Measurements from ENCODE around the gene ZNRF1. TPM values are rescaled to one million over a fixed set of nuclear protein-coding genes. Genes with fewer than 3 reads are reported as not detected.

Gene ZNRF1
- total and polyA plus RNA-seq, 2 of the 4 experiments (the other 2 are of a cell fraction) = 8.2 to 20.7 TPM

- POLR2A ChIA-PET (ENCODE audit: unreplicated experiment) = no interaction called here
- H3K27me3 ChIP-seq (ENCODE audit: control insufficient read depth, insufficient read depth, low read length) = no peaks in the 10 kb centered on the region; the same call in 1 of the 2 replicates
- H3K4ac ChIP-seq (ENCODE audit: low read depth, low read length) = no peak overlapping the region
- H3K4me2 ChIP-seq (ENCODE audit: low read depth, low read length) = no peak overlapping the region
- H3K14ac ChIP-seq (replicated peaks; ENCODE audit: low read depth, low read length) = no peak overlapping the region
- H2AK9ac ChIP-seq (replicated peaks; ENCODE audit: low read depth, low read length, poor library complexity) = peak overlapping the region; percentile 55
- intact Hi-C loops (cut with micrococcal nuclease) (no loop called here), in situ Hi-C loops (cut with MboI; ENCODE audit: low sequenced_read_pairs) (no loop called here), dilution Hi-C loops (cut with HindIII; ENCODE audit: low sequenced_read_pairs, unreplicated experiment) (no loop called here)
- no peak overlapping the region for H3K18ac ChIP-seq (ENCODE audit: low read depth, low read length)
- H3K9ac ChIP-seq (ENCODE audit: low read depth, low read length) = no peak overlapping the region
- ATAC-seq (ENCODE audit: low read depth) (no peak), DNase-seq (no peak)
- no peak overlapping the region for H3K27ac ChIP-seq (ENCODE audit: insufficient read depth, low read length)
- CTCF ChIA-PET = no interaction called here
- TF ChIP-seq MXI1 (IDR thresholded peaks at IDR 0.05; ENCODE audit: borderline replicate concordance, low read depth, low read length) (no peak), FOS (IDR thresholded peaks at IDR 0.05; ENCODE audit: low read depth, low read length) (no peak), ELK1 (IDR thresholded peaks at IDR 0.05; ENCODE audit: borderline replicate concordance, low read depth, low read length) (no peak), MAFK (IDR thresholded peaks at IDR 0.05; ENCODE audit: low read depth, low read length) (no peak), CHD1 (IDR thresholded peaks at IDR 0.05; ENCODE audit: low read depth, low read length) (no peak), MAZ (IDR thresholded peaks at IDR 0.05; ENCODE audit: borderline replicate concordance, low read depth, low read length) (no peak), SMC3 (IDR thresholded peaks at IDR 0.05; ENCODE audit: low read depth, low read length) (no peak), CTCF (conservative IDR thresholded peaks at IDR 0.05; ENCODE audit: low read depth, low read length) (no peak), POLR2A (IDR thresholded peaks at IDR 0.05; ENCODE audit: low read depth, low read length) (no peak), CEBPB (IDR thresholded peaks at IDR 0.05; ENCODE audit: low read depth, low read length) (no peak), RAD21 (IDR thresholded peaks at IDR 0.05; ENCODE audit: low read length) (no peak), RFX5 (IDR thresholded peaks at IDR 0.05; ENCODE audit: low read depth, low read length) (no peak), RCOR1 (IDR thresholded peaks at IDR 0.05; ENCODE audit: insufficient replicate concordance, low read length) (no peak)
- WGBS, 2 experiments (ENCODE audit: extremely low coverage in 2 of 2, insufficient read length in 1 of 2) = 90% methylated on average over 2 of the region's 9 CpGs; no CpG with 5 or more reads in 1 of the 2 experiments
- no peaks in the 10 kb centered on the region for H3K4me1 ChIP-seq (ENCODE audit: control insufficient read depth, insufficient read depth, low read length)
- H3K4me3 ChIP-seq (ENCODE audit: insufficient read depth, low read depth, low read length) = no peak overlapping the region
- no peak overlapping the region for H4K8ac ChIP-seq (ENCODE audit: low read depth in 2 of 2, low read length in 2 of 2)
- H2AK5ac ChIP-seq (ENCODE audit: low read depth, low read length) = no peak overlapping the region
- H2BK15ac ChIP-seq (ENCODE audit: low read depth, low read length) = no peak overlapping the region
- no peak overlapping the region for H4K5ac ChIP-seq (ENCODE audit: low read depth, low read length)
- H3K23ac ChIP-seq (ENCODE audit: low read depth, low read length) = no peak overlapping the region
- no peaks in the 10 kb centered on the region for H3K9me3 ChIP-seq (ENCODE audit: control insufficient read depth, insufficient read depth, low read length)
- H4K91ac ChIP-seq (ENCODE audit: insufficient read depth, low read depth, low read length) = no peak overlapping the region
- no peak overlapping the region for H2BK20ac ChIP-seq (ENCODE audit: low read depth, low read length)
- no peak overlapping the region for H2AFZ ChIP-seq (replicated peaks; ENCODE audit: low read length, poor library complexity)
- H3K36me3 ChIP-seq (ENCODE audit: control insufficient read depth, insufficient read depth, low read length) = no peaks in the 10 kb centered on the region
- no peaks in the 10 kb centered on the region for H4K20me1 ChIP-seq (ENCODE audit: insufficient read depth, low read length)
- BruUV-seq (replicated peaks) = no TSS peak
- H2BK5ac ChIP-seq (ENCODE audit: low read depth, low read length, poor library complexity, severe bottlenecking) = no peak overlapping the region
- no peaks in the 10 kb centered on the region for H3K9me1 ChIP-seq (ENCODE audit: insufficient read depth, low read length)
- H3K79me1 ChIP-seq (ENCODE audit: low read depth in 1 of 2, low read length in 2 of 2) = no peaks in the 10 kb centered on the region
- H3K56ac ChIP-seq (ENCODE audit: extremely low read depth, insufficient read depth, low read length) = no peak overlapping the region
- H2BK120ac ChIP-seq (ENCODE audit: low read depth, low read length) = no peak overlapping the region
Measured at GRCh38 chr16:75138636-75139035, 139.8 kb downstream of the ZNRF1 start.
